NT2/D1 (cell line): ENCODE results near the gene FAM163B.

Experiments
- YY1 ChIP-seq: IDR thresholded peaks from 2 replicates; pipeline ENCODE4 v1.6.1; 2011; ENCODE audit not compliant: insufficient read length, insufficient read depth
- ZNF274 ChIP-seq: IDR thresholded peaks from 2 replicates; pipeline ENCODE4 v1.6.1; 2011; ENCODE audit warnings: mild to moderate bottlenecking, low read depth, low read length

GRCh38 chr9:133641861-133642595 is 32.8 kb upstream of the FAM163B start:
- TF ChIP-seq YY1: no peak
- no peak for TF ChIP-seq ZNF274
